Activated T-cell treated with anti-CD3 and anti-CD28 coated beads for 24 hours (primary cell): ENCODE data around the gene BEAN1.

Experiments used
- DNase-seq: peaks from one replicate; pipeline ENCODE4 v3.0.0-alpha.2; 2020; ENCODE audit warnings: low read depth

Gene BEAN1

GRCh38 chr16:66521951-66522771 is 95.1 kb downstream of the BEAN1 start:
- peak; percentile 93 for DNase-seq

- DNase-seq = no peak
These were observed 95.9 kb downstream of the BEAN1 start for GRCh38 chr16:66522816-66523590.

DNA sequence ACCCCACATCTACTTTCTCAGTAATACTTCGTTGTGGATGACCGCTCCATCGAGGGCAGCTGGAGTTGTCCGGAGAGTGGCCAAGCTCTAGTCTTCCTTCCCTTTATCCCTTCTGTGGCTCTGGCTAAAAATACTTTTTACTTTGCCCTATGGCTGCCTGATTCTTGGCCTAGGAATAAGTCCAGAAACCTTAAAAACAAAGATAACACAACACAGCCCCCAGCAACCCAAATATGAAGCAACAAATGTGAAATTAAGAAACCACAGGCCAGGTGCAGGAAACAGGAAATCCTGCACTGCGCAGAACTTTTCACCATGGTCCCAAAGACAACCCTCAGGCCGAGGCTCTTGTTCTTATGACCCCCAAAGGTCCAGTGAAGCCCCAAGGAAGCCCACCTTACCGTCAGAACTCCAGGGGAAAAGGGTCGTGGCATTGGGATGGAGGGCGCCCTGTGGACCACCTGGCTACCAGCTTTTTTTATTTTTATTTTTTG is 96.8 kb downstream of the BEAN1 start:
- DNase-seq = no peak

GRCh38 chr16:66524601-66525164 is 97.6 kb downstream of the BEAN1 start:
- no peak for DNase-seq

GRCh38 chr16:66525396-66526180 is 98.5 kb downstream of the BEAN1 start:
- no peak for DNase-seq

- no peak for DNase-seq
These were observed 101.2 kb downstream of the BEAN1 start for GRCh38 chr16:66528294-66528693.

GRCh38 chr16:66529475-66529874 is 102.4 kb downstream of the BEAN1 start:
- no peak for DNase-seq
